HepG2 (cell line): ENCODE results near the gene STRIP1. TPM values are rescaled to one million over a fixed set of nuclear protein-coding genes. Genes with fewer than 3 reads are reported as not detected.

Experiments
- ATF7-NPFF ChIP-seq: sonication (generic); formaldehyde crosslinking; IDR thresholded peaks from 2 replicates; pipeline ENCODE4 v1.8.1; 2023; ENCODE audit warnings: mild to moderate bottlenecking, low read depth, missing genetic modification reagents, moderate library complexity
- ATRX ChIP-seq: sonication (generic); formaldehyde crosslinking; IDR thresholded peaks from 2 replicates; pipeline ENCODE4 v1.4.0; 2020; ENCODE audit warnings: missing genetic modification reagents, borderline replicate concordance
- CAMTA2 ChIP-seq: sonication (generic); formaldehyde crosslinking; IDR thresholded peaks from 2 replicates; pipeline ENCODE4 v1.4.0; 2020; ENCODE audit warnings: mild to moderate bottlenecking, missing genetic modification reagents, borderline replicate concordance
- DPF2 ChIP-seq: sonication (generic); formaldehyde crosslinking; IDR thresholded peaks from 2 replicates; pipeline ENCODE4 v1.4.0; 2020; ENCODE audit warnings: mild to moderate bottlenecking, low read depth, missing genetic modification reagents, borderline replicate concordance
- FIP1L1 ChIP-seq: fragments of 200-400 bp; formaldehyde crosslinking; IDR thresholded peaks from 2 replicates; pipeline ENCODE4 v1.6.1; 2018; ENCODE audit warnings: low read depth, mild to moderate bottlenecking, low read length, moderate library complexity, borderline replicate concordance; ENCODE audit not compliant: insufficient read depth
- GATAD2A ChIP-seq: IDR thresholded peaks from 2 replicates; pipeline ENCODE4 v1.6.1; 2016
- KAT8 ChIP-seq: IDR thresholded peaks from 2 replicates; pipeline ENCODE4 v1.6.1; 2016; ENCODE audit warnings: missing genetic modification reagents, missing compliant biosample characterization
- NCOA1 ChIP-seq: sonication (generic); formaldehyde crosslinking; IDR thresholded peaks from 2 replicates; pipeline ENCODE4 v1.9.0; 2021; ENCODE audit warnings: missing genetic modification reagents
- RARA ChIP-seq: IDR thresholded peaks from 2 replicates; pipeline ENCODE4 v1.6.1; 2016; ENCODE audit warnings: missing genetic modification reagents, missing compliant biosample characterization
- SOX6 ChIP-seq, 2 experiments: fragments of 450-650 bp in 1 of 2; sonication (generic) in 1 of 2; formaldehyde crosslinking in 1 of 2; IDR thresholded peaks; 2 replicates each; pipeline versions ENCODE4 v1.4.0 to v1.6.1; 2017 to 2020; ENCODE audit warnings: antibody characterized with exemption in 1 of 2, mild to moderate bottlenecking in 1 of 2, missing genetic modification reagents in 1 of 2
- ZNF160 ChIP-seq: sonication (generic); formaldehyde crosslinking; IDR thresholded peaks from 2 replicates; pipeline ENCODE4 v1.8.0; 2022; ENCODE audit warnings: mild to moderate bottlenecking, inconsistent platforms, missing genetic modification reagents
- ZNF282 ChIP-seq: fragments of 450-650 bp; IDR thresholded peaks from 2 replicates; pipeline ENCODE4 v1.6.1; 2018; ENCODE audit not compliant: partially characterized antibody
- ZNF296 ChIP-seq: sonication (generic); formaldehyde crosslinking; conservative IDR thresholded peaks from 2 replicates; pipeline ENCODE4 v1.5.0; 2020; ENCODE audit warnings: mild to moderate bottlenecking, missing genetic modification reagents
- ZNF878 ChIP-seq: sonication (generic); formaldehyde crosslinking; IDR thresholded peaks from 2 replicates; pipeline ENCODE4 v1.8.1; 2023; ENCODE audit warnings: mild to moderate bottlenecking, missing genetic modification reagents, moderate library complexity
- ZSCAN31 ChIP-seq: sonication (generic); formaldehyde crosslinking; IDR thresholded peaks from 2 replicates; pipeline ENCODE4 v1.5.0; 2020; ENCODE audit warnings: low read depth, mild to moderate bottlenecking, missing genetic modification reagents
- polyA plus RNA-seq, 8 experiments: library from polyadenylated mRNA; depleted of rRNA in 3 of 8; stranded (reverse) in 7 of 8; unstranded in 1 of 8; fragments of >200 nt; fragmentation: Illumina TruSeq in 4 of 8; extraction: Trizol in 4 of 8; gene quantifications; 2 replicates each; pipeline versions ENCODE4 v1.2.1 to v1.2.3, GENCODE V29; 2011 to 2016; ENCODE audit warnings: low read depth in 4 of 8, missing spikeins in 1 of 8, mixed read lengths in 1 of 8; ENCODE audit not compliant: insufficient read depth in 1 of 8
- total RNA-seq, 5 experiments: library from RNA; depleted of rRNA; stranded (reverse); fragments of >200 nt; fragmentation: Illumina TruSeq; extraction: Trizol; gene quantifications; 2 replicates each; pipeline ENCODE4 v1.2.3, GENCODE V29; 2016; ENCODE audit warnings: low read depth in 1 of 5
- TF ChIP-seq, protein P1 (sequence below): sonication (generic); formaldehyde crosslinking; IDR thresholded peaks from 2 replicates; pipeline ENCODE4 v1.4.0; 2020; ENCODE audit warnings: mild to moderate bottlenecking, missing genetic modification reagents
- TF ChIP-seq, protein P2 (sequence below): sonication (generic); formaldehyde crosslinking; IDR thresholded peaks from 2 replicates; pipeline ENCODE4 v1.4.0; 2020; ENCODE audit warnings: missing genetic modification reagents
- TF ChIP-seq, protein P3 (sequence below): IDR thresholded peaks from 2 replicates; pipeline ENCODE4 v1.6.1; 2016
- TF ChIP-seq, protein P4 (sequence below): sonication (generic); IDR thresholded peaks from 2 replicates; pipeline ENCODE4 v1.6.1; 2016; ENCODE audit warnings: low read depth, borderline replicate concordance
- TF ChIP-seq, protein P5 (sequence below): sonication (generic); formaldehyde crosslinking; IDR thresholded peaks from 2 replicates; pipeline ENCODE4 v1.5.0; 2020; ENCODE audit warnings: missing genetic modification reagents, mild to moderate bottlenecking, borderline replicate concordance
- TF ChIP-seq, protein P6 (sequence below): sonication (generic); formaldehyde crosslinking; IDR thresholded peaks from 2 replicates; pipeline ENCODE4 v1.5.0; 2020; ENCODE audit warnings: missing genetic modification reagents

Gene STRIP1
- total and polyA plus RNA-seq, 2 of the 13 experiments (the other 11 are each of a cell fraction or from before 2014, with no cell fraction given), result 20.9 to 27.9 TPM

DNA sequence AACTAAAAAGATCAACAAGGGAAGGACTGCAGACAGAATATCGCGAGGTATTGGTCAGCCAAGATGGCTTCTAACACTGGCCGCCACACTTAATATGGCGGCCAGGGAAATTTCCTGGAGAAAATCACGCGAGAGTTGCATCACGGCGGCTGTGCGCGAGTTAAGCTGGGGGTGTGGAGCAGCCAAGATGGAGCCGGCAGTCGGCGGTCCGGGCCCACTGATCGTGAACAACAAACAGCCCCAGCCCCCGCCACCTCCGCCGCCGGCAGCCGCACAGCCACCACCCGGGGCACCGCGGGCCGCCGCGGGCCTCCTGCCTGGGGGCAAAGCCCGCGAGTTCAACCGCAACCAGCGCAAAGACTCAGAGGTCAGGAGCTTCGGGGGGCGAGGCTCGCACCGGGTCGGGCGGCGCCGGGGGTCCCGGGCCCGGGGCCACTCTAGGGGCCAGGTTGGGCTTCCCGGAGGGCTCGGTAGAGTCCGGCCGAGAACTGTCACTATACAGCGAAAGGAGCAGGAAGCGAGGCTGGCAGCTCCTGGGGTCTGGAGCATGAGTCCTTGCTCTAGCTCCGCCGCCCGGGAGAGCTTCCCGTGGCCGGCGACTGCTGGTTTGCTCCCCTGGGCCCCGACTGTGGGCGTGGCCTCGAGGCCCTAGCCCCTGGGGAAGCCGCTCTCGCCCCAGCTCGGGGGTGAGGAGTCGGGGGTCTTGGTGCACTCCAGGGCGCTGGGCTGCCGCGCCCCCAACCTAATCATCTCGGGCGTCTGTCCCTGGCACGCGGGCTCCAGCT is at the start of gene STRIP1 (continued):
- TF ChIP-seq ATRX (CRISPR knock-in tag) (no peak), DPF2 (no peak), GATAD2A (0 out of 2 replicates have a peak, but pooled peaks have one; percentile 28), FIP1L1 (no peak), ATF7-NPFF (CRISPR knock-in tag) (no peak; the same call in 1 of the 2 replicates), ZNF296 (CRISPR knock-in tag) (no peak), RARA (CRISPR knock-in tag) (no peak), ZSCAN31 (CRISPR knock-in tag) (0 out of 2 replicates have a peak, but pooled peaks have one; percentile 24), CAMTA2 (CRISPR knock-in tag) (no peak), NCOA1 (CRISPR knock-in tag) (no peak), ZNF282 (no peak), KAT8 (CRISPR knock-in tag) (peak; percentile 97), ZNF878 (no peak), ZNF160 (0 out of 2 replicates have a peak, but pooled peaks have one; percentile 20), SOX6 (IDR thresholded peaks at IDR 0.05) (no peak), SOX6 (CRISPR knock-in tag; IDR thresholded peaks at IDR 0.05) (no peak)
- TF ChIP-seq, protein P1, sequence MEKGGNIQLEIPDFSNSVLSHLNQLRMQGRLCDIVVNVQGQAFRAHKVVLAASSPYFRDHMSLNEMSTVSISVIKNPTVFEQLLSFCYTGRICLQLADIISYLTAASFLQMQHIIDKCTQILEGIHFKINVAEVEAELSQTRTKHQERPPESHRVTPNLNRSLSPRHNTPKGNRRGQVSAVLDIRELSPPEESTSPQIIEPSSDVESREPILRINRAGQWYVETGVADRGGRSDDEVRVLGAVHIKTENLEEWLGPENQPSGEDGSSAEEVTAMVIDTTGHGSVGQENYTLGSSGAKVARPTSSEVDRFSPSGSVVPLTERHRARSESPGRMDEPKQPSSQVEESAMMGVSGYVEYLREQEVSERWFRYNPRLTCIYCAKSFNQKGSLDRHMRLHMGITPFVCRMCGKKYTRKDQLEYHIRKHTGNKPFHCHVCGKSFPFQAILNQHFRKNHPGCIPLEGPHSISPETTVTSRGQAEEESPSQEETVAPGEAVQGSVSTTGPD (CRISPR knock-in tag), result no peak
- TF ChIP-seq, protein P2, sequence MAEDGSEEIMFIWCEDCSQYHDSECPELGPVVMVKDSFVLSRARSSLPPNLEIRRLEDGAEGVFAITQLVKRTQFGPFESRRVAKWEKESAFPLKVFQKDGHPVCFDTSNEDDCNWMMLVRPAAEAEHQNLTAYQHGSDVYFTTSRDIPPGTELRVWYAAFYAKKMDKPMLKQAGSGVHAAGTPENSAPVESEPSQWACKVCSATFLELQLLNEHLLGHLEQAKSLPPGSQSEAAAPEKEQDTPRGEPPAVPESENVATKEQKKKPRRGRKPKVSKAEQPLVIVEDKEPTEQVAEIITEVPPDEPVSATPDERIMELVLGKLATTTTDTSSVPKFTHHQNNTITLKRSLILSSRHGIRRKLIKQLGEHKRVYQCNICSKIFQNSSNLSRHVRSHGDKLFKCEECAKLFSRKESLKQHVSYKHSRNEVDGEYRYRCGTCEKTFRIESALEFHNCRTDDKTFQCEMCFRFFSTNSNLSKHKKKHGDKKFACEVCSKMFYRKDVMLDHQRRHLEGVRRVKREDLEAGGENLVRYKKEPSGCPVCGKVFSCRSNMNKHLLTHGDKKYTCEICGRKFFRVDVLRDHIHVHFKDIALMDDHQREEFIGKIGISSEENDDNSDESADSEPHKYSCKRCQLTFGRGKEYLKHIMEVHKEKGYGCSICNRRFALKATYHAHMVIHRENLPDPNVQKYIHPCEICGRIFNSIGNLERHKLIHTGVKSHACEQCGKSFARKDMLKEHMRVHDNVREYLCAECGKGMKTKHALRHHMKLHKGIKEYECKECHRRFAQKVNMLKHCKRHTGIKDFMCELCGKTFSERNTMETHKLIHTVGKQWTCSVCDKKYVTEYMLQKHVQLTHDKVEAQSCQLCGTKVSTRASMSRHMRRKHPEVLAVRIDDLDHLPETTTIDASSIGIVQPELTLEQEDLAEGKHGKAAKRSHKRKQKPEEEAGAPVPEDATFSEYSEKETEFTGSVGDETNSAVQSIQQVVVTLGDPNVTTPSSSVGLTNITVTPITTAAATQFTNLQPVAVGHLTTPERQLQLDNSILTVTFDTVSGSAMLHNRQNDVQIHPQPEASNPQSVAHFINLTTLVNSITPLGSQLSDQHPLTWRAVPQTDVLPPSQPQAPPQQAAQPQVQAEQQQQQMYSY (CRISPR knock-in tag), result peak; percentile 45; the same call in 1 of the 2 replicates
- TF ChIP-seq, protein P3, sequence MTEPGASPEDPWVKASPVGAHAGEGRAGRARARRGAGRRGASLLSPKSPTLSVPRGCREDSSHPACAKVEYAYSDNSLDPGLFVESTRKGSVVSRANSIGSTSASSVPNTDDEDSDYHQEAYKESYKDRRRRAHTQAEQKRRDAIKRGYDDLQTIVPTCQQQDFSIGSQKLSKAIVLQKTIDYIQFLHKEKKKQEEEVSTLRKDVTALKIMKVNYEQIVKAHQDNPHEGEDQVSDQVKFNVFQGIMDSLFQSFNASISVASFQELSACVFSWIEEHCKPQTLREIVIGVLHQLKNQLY (CRISPR knock-in tag), result no peak; the same call in 1 of the 2 replicates
- TF ChIP-seq, protein P4, sequence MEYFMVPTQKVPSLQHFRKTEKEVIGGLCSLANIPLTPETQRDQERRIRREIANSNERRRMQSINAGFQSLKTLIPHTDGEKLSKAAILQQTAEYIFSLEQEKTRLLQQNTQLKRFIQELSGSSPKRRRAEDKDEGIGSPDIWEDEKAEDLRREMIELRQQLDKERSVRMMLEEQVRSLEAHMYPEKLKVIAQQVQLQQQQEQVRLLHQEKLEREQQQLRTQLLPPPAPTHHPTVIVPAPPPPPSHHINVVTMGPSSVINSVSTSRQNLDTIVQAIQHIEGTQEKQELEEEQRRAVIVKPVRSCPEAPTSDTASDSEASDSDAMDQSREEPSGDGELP, result 0 out of 2 replicates have a peak, but pooled peaks have one; percentile 22
- TF ChIP-seq, protein P5, sequence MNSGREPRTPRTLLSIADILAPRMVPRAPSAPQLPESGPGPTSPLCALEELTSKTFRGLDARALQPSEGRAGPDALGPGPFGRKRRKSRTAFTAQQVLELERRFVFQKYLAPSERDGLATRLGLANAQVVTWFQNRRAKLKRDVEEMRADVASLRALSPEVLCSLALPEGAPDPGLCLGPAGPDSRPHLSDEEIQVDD (CRISPR knock-in tag), result no peak
- TF ChIP-seq, protein P6, sequence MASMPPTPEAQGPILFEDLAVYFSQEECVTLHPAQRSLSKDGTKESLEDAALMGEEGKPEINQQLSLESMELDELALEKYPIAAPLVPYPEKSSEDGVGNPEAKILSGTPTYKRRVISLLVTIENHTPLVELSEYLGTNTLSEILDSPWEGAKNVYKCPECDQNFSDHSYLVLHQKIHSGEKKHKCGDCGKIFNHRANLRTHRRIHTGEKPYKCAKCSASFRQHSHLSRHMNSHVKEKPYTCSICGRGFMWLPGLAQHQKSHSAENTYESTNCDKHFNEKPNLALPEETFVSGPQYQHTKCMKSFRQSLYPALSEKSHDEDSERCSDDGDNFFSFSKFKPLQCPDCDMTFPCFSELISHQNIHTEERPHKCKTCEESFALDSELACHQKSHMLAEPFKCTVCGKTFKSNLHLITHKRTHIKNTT (CRISPR knock-in tag), result no peak
